T-helper 1 cell treated with Interleukin-12 subunit alpha and Interleukin-12 subunit beta and Interleukin-4 antibody, amounts not matched to agents 30 ng/mL and 1 ng/mL, for 36 hours (primary cell): ENCODE results near the gene TAOK3. TPM values are rescaled to one million over a fixed set of nuclear protein-coding genes. Genes with fewer than 3 reads are reported as not detected.
"Not testable (repeated sequence)": the region's sequence is repeated elsewhere in the genome, so short reads cannot be mapped to it uniquely, and the experiment has no call there.

ENCODE experiments used
- intact Hi-C: fragments of 100-400 bp; cut with micrococcal nuclease; formaldehyde crosslinking; loops from one replicate; pipeline ENCODE4 v1.15.1; 2024
- total RNA-seq: library from RNA; stranded (reverse); gene quantifications from 2 replicates; pipeline ENCODE4 v1.2.3, GENCODE V29; 2022

The TAOK3 gene
- total RNA-seq, 1 donor from 2014 or later = 62.4 TPM

GRCh38 chr12:118345355-118345754 lies 27.4 kb downstream of the TAOK3 start:
- intact Hi-C loops = no loop called here

GRCh38 chr12:118344829-118345228 lies 27.9 kb downstream of the TAOK3 start:
- intact Hi-C loops = no loop called here

- intact Hi-C loops = no loop called here
Observed at GRCh38 chr12:118342090-118342489, 30.6 kb downstream of the TAOK3 start.

GRCh38 chr12:118337194-118337838 lies 35.4 kb downstream of the TAOK3 start:
- intact Hi-C loops = no loop called here

GRCh38 chr12:118336123-118336522 lies 36.6 kb downstream of the TAOK3 start:
- intact Hi-C loops = no loop called here

- intact Hi-C loops = no loop called here
Observed at GRCh38 chr12:118334939-118335567, 37.7 kb downstream of the TAOK3 start.

- intact Hi-C loops = no loop called here
Observed at GRCh38 chr12:118334241-118334640, 38.5 kb downstream of the TAOK3 start.

- intact Hi-C loops = no loop called here
Observed at GRCh38 chr12:118332511-118332910, 40.2 kb downstream of the TAOK3 start.

- intact Hi-C loops = no loop called here
Observed at GRCh38 chr12:118330421-118331018, 42.2 kb downstream of the TAOK3 start.

GRCh38 chr12:118328486-118329330 lies 44.0 kb downstream of the TAOK3 start:
- intact Hi-C loops = no loop called here

GRCh38 chr12:118327391-118327790 lies 45.3 kb downstream of the TAOK3 start:
- intact Hi-C loops = no loop called here

GRCh38 chr12:118326991-118327390 lies 45.7 kb downstream of the TAOK3 start:
- intact Hi-C loops = no loop called here

- intact Hi-C loops = no loop called here
Observed at GRCh38 chr12:118325081-118325480, 47.6 kb downstream of the TAOK3 start.

GRCh38 chr12:118319627-118320026 lies 53.1 kb downstream of the TAOK3 start:
- intact Hi-C loops = no loop called here

GRCh38 chr12:118318744-118319143 lies 54.0 kb downstream of the TAOK3 start:
- intact Hi-C loops = no loop called here

GRCh38 chr12:118317729-118318128 lies 55.0 kb downstream of the TAOK3 start:
- intact Hi-C loops = no loop called here

- intact Hi-C loops = no loop called here
Observed at GRCh38 chr12:118315821-118316220, 56.9 kb downstream of the TAOK3 start.

- intact Hi-C loops = loop anchor here (5.0 kb wide), 1 partner anchor 45 kb away; no protein-coding TSS in a partner anchor
Observed at GRCh38 chr12:118312578-118312977, 60.1 kb downstream of the TAOK3 start.

- intact Hi-C loops = loop anchor here (5.0 kb wide), 1 partner anchor 46 kb away; no protein-coding TSS in a partner anchor
Observed at GRCh38 chr12:118311666-118312065, 61.0 kb downstream of the TAOK3 start.

- intact Hi-C loops = loop anchor here (5.0 kb wide), 1 partner anchor 47 kb away; no protein-coding TSS in a partner anchor
Observed at GRCh38 chr12:118310320-118310719, 62.4 kb downstream of the TAOK3 start.

GRCh38 chr12:118308006-118308405 lies 64.7 kb downstream of the TAOK3 start:
- intact Hi-C loops = not testable (repeated sequence)
